HepG2 (cell line): ENCODE results near the gene TCEANC. TPM values are rescaled to one million over a fixed set of nuclear protein-coding genes. Genes with fewer than 3 reads are reported as not detected.
A peak's percentile ranks its signal among the peaks of the same experiment; 100 is the strongest.

Experiments
- GABPB1 ChIP-seq: IDR thresholded peaks from 2 replicates; pipeline ENCODE4 v1.6.1; 2016; ENCODE audit warnings: mild to moderate bottlenecking, missing genetic modification reagents, moderate library complexity, missing compliant biosample characterization
- HHEX ChIP-seq: IDR thresholded peaks from 2 replicates; pipeline ENCODE4 v1.6.1; 2016; ENCODE audit warnings: control low read depth
- RXRA ChIP-seq: sonication (generic); formaldehyde crosslinking; IDR thresholded peaks from 2 replicates; pipeline ENCODE4 v1.5.1; 2020; ENCODE audit warnings: missing genetic modification reagents
- SRSF4 ChIP-seq: fragments of 200-400 bp; formaldehyde crosslinking; IDR thresholded peaks from one replicate; pipeline ENCODE4 v1.6.1; 2018; ENCODE audit warnings: mild to moderate bottlenecking, low read depth, low read length, moderate library complexity; ENCODE audit not compliant: poor library complexity, severe bottlenecking
- ZFX ChIP-seq: sonication (generic); formaldehyde crosslinking; IDR thresholded peaks from 2 replicates; pipeline ENCODE4 v1.4.0; 2020; ENCODE audit warnings: mild to moderate bottlenecking, low read depth, missing genetic modification reagents, moderate library complexity
- ZNF407 ChIP-seq: sonication (generic); formaldehyde crosslinking; IDR thresholded peaks from one replicate; pipeline ENCODE4 v1.5.1; 2020; ENCODE audit warnings: mild to moderate bottlenecking, missing genetic modification reagents; ENCODE audit errors: not compliant biosample characterization
- ZNF691 ChIP-seq: sonication (generic); formaldehyde crosslinking; IDR thresholded peaks from 2 replicates; pipeline ENCODE4 v1.4.0; 2020; ENCODE audit warnings: missing genetic modification reagents, low read depth, mild to moderate bottlenecking, borderline replicate concordance
- ZNF839 ChIP-seq: sonication (generic); formaldehyde crosslinking; IDR thresholded peaks from 2 replicates; pipeline ENCODE4 v1.4.0; 2020; ENCODE audit warnings: missing genetic modification reagents, mild to moderate bottlenecking, borderline replicate concordance
- polyA plus RNA-seq, 8 experiments: library from polyadenylated mRNA; depleted of rRNA in 3 of 8; stranded (reverse) in 7 of 8; unstranded in 1 of 8; fragments of >200 nt; fragmentation: Illumina TruSeq in 4 of 8; extraction: Trizol in 4 of 8; gene quantifications; 2 replicates each; pipeline versions ENCODE4 v1.2.1 to v1.2.3, GENCODE V29; 2011 to 2016; ENCODE audit warnings: low read depth in 4 of 8, missing spikeins in 1 of 8, mixed read lengths in 1 of 8; ENCODE audit not compliant: insufficient read depth in 1 of 8
- total RNA-seq, 5 experiments: library from RNA; depleted of rRNA; stranded (reverse); fragments of >200 nt; fragmentation: Illumina TruSeq; extraction: Trizol; gene quantifications; 2 replicates each; pipeline ENCODE4 v1.2.3, GENCODE V29; 2016; ENCODE audit warnings: low read depth in 1 of 5
- TF ChIP-seq, protein P1 (sequence below): sonication (generic); formaldehyde crosslinking; IDR thresholded peaks from 2 replicates; pipeline ENCODE4 v1.8.1; 2023; ENCODE audit warnings: mild to moderate bottlenecking, missing genetic modification reagents
- TF ChIP-seq, protein P2 (sequence below): sonication (generic); formaldehyde crosslinking; conservative IDR thresholded peaks from 2 replicates; pipeline ENCODE4 v1.4.0; 2020; ENCODE audit warnings: missing genetic modification reagents
- TF ChIP-seq, protein P3 (sequence below): sonication (generic); formaldehyde crosslinking; IDR thresholded peaks from 2 replicates; pipeline ENCODE4 v1.5.0; 2020; ENCODE audit warnings: mild to moderate bottlenecking, missing genetic modification reagents

Gene TCEANC
- total and polyA plus RNA-seq, 2 of the 13 experiments (the other 11 are each of a cell fraction or from before 2014, with no cell fraction given), result 0.51 to 0.97 TPM

GRCh38 chrX:13652850-13653693 is at the start of gene TCEANC (continued):
- TF ChIP-seq, protein P1, sequence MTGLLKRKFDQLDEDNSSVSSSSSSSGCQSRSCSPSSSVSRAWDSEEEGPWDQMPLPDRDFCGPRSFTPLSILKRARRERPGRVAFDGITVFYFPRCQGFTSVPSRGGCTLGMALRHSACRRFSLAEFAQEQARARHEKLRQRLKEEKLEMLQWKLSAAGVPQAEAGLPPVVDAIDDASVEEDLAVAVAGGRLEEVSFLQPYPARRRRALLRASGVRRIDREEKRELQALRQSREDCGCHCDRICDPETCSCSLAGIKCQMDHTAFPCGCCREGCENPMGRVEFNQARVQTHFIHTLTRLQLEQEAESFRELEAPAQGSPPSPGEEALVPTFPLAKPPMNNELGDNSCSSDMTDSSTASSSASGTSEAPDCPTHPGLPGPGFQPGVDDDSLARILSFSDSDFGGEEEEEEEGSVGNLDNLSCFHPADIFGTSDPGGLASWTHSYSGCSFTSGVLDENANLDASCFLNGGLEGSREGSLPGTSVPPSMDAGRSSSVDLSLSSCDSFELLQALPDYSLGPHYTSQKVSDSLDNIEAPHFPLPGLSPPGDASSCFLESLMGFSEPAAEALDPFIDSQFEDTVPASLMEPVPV, result no peak
- TF ChIP-seq, protein P2, sequence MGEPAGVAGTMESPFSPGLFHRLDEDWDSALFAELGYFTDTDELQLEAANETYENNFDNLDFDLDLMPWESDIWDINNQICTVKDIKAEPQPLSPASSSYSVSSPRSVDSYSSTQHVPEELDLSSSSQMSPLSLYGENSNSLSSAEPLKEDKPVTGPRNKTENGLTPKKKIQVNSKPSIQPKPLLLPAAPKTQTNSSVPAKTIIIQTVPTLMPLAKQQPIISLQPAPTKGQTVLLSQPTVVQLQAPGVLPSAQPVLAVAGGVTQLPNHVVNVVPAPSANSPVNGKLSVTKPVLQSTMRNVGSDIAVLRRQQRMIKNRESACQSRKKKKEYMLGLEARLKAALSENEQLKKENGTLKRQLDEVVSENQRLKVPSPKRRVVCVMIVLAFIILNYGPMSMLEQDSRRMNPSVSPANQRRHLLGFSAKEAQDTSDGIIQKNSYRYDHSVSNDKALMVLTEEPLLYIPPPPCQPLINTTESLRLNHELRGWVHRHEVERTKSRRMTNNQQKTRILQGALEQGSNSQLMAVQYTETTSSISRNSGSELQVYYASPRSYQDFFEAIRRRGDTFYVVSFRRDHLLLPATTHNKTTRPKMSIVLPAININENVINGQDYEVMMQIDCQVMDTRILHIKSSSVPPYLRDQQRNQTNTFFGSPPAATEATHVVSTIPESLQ (CRISPR knock-in tag), result 0 out of 2 replicates have a peak, but pooled peaks have one; percentile 31
- TF ChIP-seq ZFX (CRISPR knock-in tag) (peak; percentile 76), ZNF407 (CRISPR knock-in tag) (no peak), SRSF4 (no peak), HHEX (CRISPR knock-in tag) (no peak), GABPB1 (CRISPR knock-in tag) (peak; percentile 89), ZNF691 (CRISPR knock-in tag) (no peak; the same call in 1 of the 2 replicates), ZNF839 (CRISPR knock-in tag) (no peak), RXRA (no peak)
- TF ChIP-seq, protein P3, sequence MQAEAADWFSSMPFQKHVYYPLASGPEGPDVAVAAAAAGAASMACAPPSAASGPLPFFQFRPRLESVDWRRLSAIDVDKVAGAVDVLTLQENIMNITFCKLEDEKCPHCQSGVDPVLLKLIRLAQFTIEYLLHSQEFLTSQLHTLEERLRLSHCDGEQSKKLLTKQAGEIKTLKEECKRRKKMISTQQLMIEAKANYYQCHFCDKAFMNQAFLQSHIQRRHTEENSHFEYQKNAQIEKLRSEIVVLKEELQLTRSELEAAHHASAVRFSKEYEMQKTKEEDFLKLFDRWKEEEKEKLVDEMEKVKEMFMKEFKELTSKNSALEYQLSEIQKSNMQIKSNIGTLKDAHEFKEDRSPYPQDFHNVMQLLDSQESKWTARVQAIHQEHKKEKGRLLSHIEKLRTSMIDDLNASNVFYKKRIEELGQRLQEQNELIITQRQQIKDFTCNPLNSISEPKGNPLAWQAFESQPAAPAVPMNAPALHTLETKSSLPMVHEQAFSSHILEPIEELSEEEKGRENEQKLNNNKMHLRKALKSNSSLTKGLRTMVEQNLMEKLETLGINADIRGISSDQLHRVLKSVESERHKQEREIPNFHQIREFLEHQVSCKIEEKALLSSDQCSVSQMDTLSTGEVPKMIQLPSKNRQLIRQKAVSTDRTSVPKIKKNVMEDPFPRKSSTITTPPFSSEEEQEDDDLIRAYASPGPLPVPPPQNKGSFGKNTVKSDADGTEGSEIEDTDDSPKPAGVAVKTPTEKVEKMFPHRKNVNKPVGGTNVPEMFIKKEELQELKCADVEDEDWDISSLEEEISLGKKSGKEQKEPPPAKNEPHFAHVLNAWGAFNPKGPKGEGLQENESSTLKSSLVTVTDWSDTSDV (CRISPR knock-in tag), result no peak
